ENCODE measurements around the gene CHCHD4. TPM values are rescaled to one million over a fixed set of nuclear protein-coding genes. Genes with fewer than 3 reads are reported as not detected.

Gene CHCHD4
- total RNA-seq, 1 donor from 2014 or later: 9.2 TPM

DNA sequence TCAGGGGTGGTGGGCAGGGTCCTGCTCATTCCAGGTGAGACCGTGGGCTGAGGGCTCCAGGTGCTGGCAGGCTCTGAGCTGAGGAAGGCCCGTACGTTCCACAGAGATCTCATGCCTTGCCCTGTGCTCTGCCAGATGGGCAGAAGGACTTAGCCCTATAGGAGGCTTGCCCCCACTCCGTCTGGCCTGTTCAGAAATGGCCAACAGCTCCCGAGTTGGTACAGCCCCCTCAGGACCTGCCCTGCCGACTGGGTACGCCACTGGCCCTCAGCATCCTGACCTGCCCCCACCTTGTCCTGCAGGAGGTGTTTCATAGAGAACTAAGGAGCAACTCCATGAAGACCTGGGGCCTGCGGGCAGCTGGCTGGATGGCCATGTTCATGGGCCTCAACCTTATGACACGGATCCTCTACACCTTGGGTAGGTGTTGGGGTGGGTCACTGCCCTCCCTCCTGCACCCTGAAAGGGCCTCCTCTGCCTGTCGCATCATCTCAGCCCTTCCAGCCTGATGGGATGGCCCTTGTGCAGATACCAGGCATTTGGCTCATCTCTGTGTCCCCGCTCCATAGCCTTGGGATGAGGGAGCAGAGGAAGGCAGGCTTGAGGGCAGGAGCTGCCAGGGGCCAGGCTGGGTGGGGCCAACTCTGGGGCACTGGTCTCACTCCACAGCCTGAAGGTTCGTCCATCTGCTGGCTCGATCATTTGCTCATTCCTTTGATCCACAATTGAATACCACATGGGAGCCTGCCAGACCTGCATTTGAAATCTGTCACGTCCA is 14.4 kb upstream of the CHCHD4 start:
- no peak overlapping the region for H3K4me3 ChIP-seq
- no peak overlapping the region for H2AFZ ChIP-seq (replicated peaks)
- peaks cover 24% of the 10 kb centered on the region for H3K36me3 Mint-ChIP-seq
- H3K4me1 Mint-ChIP-seq: peaks cover 7% of the 10 kb centered on the region
- peak overlapping the region; percentile 50 for H3K27ac Mint-ChIP-seq
- no peak overlapping the region for H3K4me2 ChIP-seq
- no peak overlapping the region for H3K27ac ChIP-seq
- no peaks in the 10 kb centered on the region for H4K20me1 ChIP-seq (ENCODE audit: low read depth)
- peaks cover 2% of the 10 kb centered on the region for H3K27me3 Mint-ChIP-seq (ENCODE audit: insufficient read depth, low read depth)
- H3K9me3 ChIP-seq (ENCODE audit: low read depth): no peaks in the 10 kb centered on the region
- H3F3A ChIP-seq (ENCODE audit: low read depth): no peaks in the 10 kb centered on the region
- no peak overlapping the region for H3K9ac ChIP-seq
- no peaks in the 10 kb centered on the region for H3K4me1 ChIP-seq
- H3K27me3 ChIP-seq: no peaks in the 10 kb centered on the region
- TF ChIP-seq EZH2phosphoT487 (IDR thresholded peaks at IDR 0.05): no peak
- DNase-seq (ENCODE audit: low spot score): no peak
- no peaks in the 10 kb centered on the region for H3K9me3 Mint-ChIP-seq
- no peaks in the 10 kb centered on the region for H3K79me2 ChIP-seq (ENCODE audit: low read depth)
- H3K4me3 Mint-ChIP-seq: no peak overlapping the region
- no peaks in the 10 kb centered on the region for H3K36me3 ChIP-seq

- no peaks in the 10 kb centered on the region for H3K9me3 Mint-ChIP-seq
- DNase-seq (ENCODE audit: low spot score): no peak
- Histone ChIP-seq H3K9me3 (ENCODE audit: low read depth) (no peaks in the 10 kb centered on the region), H3K36me3 (no peaks in the 10 kb centered on the region), H3K4me1 (no peaks in the 10 kb centered on the region), H4K20me1 (ENCODE audit: low read depth) (no peaks in the 10 kb centered on the region), H2AFZ (replicated peaks) (no peak overlapping the region), H3K4me3 (no peak overlapping the region), H3F3A (ENCODE audit: low read depth) (no peaks in the 10 kb centered on the region), H3K79me2 (ENCODE audit: low read depth) (no peaks in the 10 kb centered on the region), H3K4me2 (no peak overlapping the region), H3K27ac (no peak overlapping the region), H3K9ac (no peak overlapping the region), H3K27me3 (no peaks in the 10 kb centered on the region)
- no peak overlapping the region for H3K4me3 Mint-ChIP-seq
- H3K36me3 Mint-ChIP-seq: peaks cover 25% of the 10 kb centered on the region
- H3K27me3 Mint-ChIP-seq (ENCODE audit: insufficient read depth, low read depth): peaks cover 2% of the 10 kb centered on the region
- peaks cover 3% of the 10 kb centered on the region for H3K4me1 Mint-ChIP-seq
- peak overlapping the region; percentile 40 for H3K27ac Mint-ChIP-seq
- TF ChIP-seq EZH2 (IDR thresholded peaks at IDR 0.05) (no peak), CTCF (IDR thresholded peaks at IDR 0.05) (no peak)
These were observed 13.6 kb upstream of the CHCHD4 start for GRCh38 chr3:14138109-14138877.

- H3K27me3 Mint-ChIP-seq (ENCODE audit: insufficient read depth, low read depth): peaks cover 2% of the 10 kb centered on the region
- Histone ChIP-seq H3K9me3 (ENCODE audit: low read depth) (no peaks in the 10 kb centered on the region), H3K79me2 (ENCODE audit: low read depth) (no peaks in the 10 kb centered on the region), H3K4me3 (no peak overlapping the region), H3K9ac (no peak overlapping the region), H3K36me3 (no peaks in the 10 kb centered on the region), H3K27me3 (no peaks in the 10 kb centered on the region), H3K27ac (no peak overlapping the region), H3K4me1 (no peaks in the 10 kb centered on the region), H2AFZ (replicated peaks) (no peak overlapping the region), H4K20me1 (ENCODE audit: low read depth) (no peaks in the 10 kb centered on the region), H3K4me2 (no peak overlapping the region), H3F3A (ENCODE audit: low read depth) (no peaks in the 10 kb centered on the region)
- H3K4me3 Mint-ChIP-seq: no peak overlapping the region
- no peak overlapping the region for H3K27ac Mint-ChIP-seq
- no peaks in the 10 kb centered on the region for H3K9me3 Mint-ChIP-seq
- TF ChIP-seq CTCF (IDR thresholded peaks at IDR 0.05): no peak
- no peak for DNase-seq (ENCODE audit: low spot score)
- no peaks in the 10 kb centered on the region for H3K4me1 Mint-ChIP-seq
- peaks cover 28% of the 10 kb centered on the region for H3K36me3 Mint-ChIP-seq
These were observed 12.8 kb upstream of the CHCHD4 start for GRCh38 chr3:14137445-14137844.

DNA sequence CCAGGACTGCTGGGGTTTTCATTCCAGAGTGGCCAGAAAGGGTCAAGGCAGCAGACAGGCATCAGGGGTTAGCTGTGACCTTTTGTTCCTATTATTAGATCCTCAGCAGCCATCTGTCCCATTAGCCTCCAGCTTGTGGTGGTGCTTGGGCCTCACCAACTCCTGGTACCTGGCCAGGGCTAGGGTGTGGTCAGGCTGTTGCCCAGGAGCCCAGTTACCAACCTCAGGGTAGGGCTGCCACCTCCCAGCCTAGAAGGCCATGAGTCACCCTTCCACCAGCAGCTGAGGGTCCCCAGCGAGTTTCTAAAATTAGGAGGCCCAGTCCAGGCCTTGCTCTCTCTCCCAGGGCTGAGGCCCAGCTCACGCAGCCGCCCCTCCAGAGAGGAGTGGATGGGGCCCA is 12.3 kb upstream of the CHCHD4 start:
- no peak overlapping the region for H3K4me3 ChIP-seq
- no peak overlapping the region for H3K27ac Mint-ChIP-seq
- H3K9me3 Mint-ChIP-seq: no peaks in the 10 kb centered on the region
- H3K4me3 Mint-ChIP-seq: no peak overlapping the region
- DNase-seq (ENCODE audit: low spot score): no peak
- H3K4me1 ChIP-seq: no peaks in the 10 kb centered on the region
- H3F3A ChIP-seq (ENCODE audit: low read depth): no peaks in the 10 kb centered on the region
- H2AFZ ChIP-seq (replicated peaks): no peak overlapping the region
- H3K27me3 Mint-ChIP-seq (ENCODE audit: insufficient read depth, low read depth): peaks cover 2% of the 10 kb centered on the region
- no peaks in the 10 kb centered on the region for H4K20me1 ChIP-seq (ENCODE audit: low read depth)
- H3K4me2 ChIP-seq: no peak overlapping the region
- no peaks in the 10 kb centered on the region for H3K9me3 ChIP-seq (ENCODE audit: low read depth)
- no peaks in the 10 kb centered on the region for H3K4me1 Mint-ChIP-seq
- no peaks in the 10 kb centered on the region for H3K79me2 ChIP-seq (ENCODE audit: low read depth)
- no peak overlapping the region for H3K9ac ChIP-seq
- H3K36me3 ChIP-seq: no peaks in the 10 kb centered on the region
- H3K36me3 Mint-ChIP-seq: peaks cover 25% of the 10 kb centered on the region
- no peak overlapping the region for H3K27ac ChIP-seq
- no peak for TF ChIP-seq EZH2phosphoT487 (IDR thresholded peaks at IDR 0.05)
- TF ChIP-seq CTCF (IDR thresholded peaks at IDR 0.05): no peak
- no peak for TF ChIP-seq EZH2 (IDR thresholded peaks at IDR 0.05)
- H3K27me3 ChIP-seq: no peaks in the 10 kb centered on the region
